GM18867 (cell line): ENCODE measurements around the gene COG1.

Experiments used
- ATAC-seq: cut with Tn5 transposase; IDR thresholded peaks from one replicate; pipeline ENCODE4 v1.9.1; 2021; ENCODE audit warnings: mild to moderate bottlenecking, moderate library complexity; ENCODE audit not compliant: unreplicated experiment

Gene COG1

GRCh38 chr17:73227944-73228343 lies 35.1 kb downstream of the COG1 start:
- no peak for ATAC-seq

- peak; percentile 39 for ATAC-seq
Observed at GRCh38 chr17:73228748-73229236, 35.9 kb downstream of the COG1 start.

GRCh38 chr17:73230088-73230487 lies 37.2 kb downstream of the COG1 start:
- ATAC-seq, result no peak

- no peak for ATAC-seq
Observed at GRCh38 chr17:73231395-73231794, 38.5 kb downstream of the COG1 start.

GRCh38 chr17:73231841-73232586 lies 39.2 kb downstream of the COG1 start:
- peak; percentile 76 for ATAC-seq

GRCh38 chr17:73232587-73233373 lies 39.9 kb downstream of the COG1 start:
- peak; percentile 22 for ATAC-seq

GRCh38 chr17:73234736-73235135 lies 41.9 kb downstream of the COG1 start:
- no peak for ATAC-seq

- no peak for ATAC-seq
Observed at GRCh38 chr17:73237714-73238113, 44.9 kb downstream of the COG1 start.

GRCh38 chr17:73240561-73240960 lies 47.7 kb downstream of the COG1 start:
- ATAC-seq, result no peak

GRCh38 chr17:73247726-73248125 lies 54.9 kb downstream of the COG1 start:
- no peak for ATAC-seq

GRCh38 chr17:73248532-73248931 lies 55.7 kb downstream of the COG1 start:
- ATAC-seq, result no peak

GRCh38 chr17:73249700-73250099 lies 56.8 kb downstream of the COG1 start:
- ATAC-seq, result no peak

GRCh38 chr17:73250851-73251640 lies 58.2 kb downstream of the COG1 start:
- no peak for ATAC-seq

- ATAC-seq, result no peak
Observed at GRCh38 chr17:73251871-73252270, 59.0 kb downstream of the COG1 start.

- peak; percentile 46 for ATAC-seq
Observed at GRCh38 chr17:73255671-73256181, 62.9 kb downstream of the COG1 start.

- no peak for ATAC-seq
Observed at GRCh38 chr17:73256220-73256619, 63.4 kb downstream of the COG1 start.

- no peak for ATAC-seq
Observed at GRCh38 chr17:73257516-73257915, 64.7 kb downstream of the COG1 start.
